ENCODE results near the gene EFHC1. TPM values are rescaled to one million over a fixed set of nuclear protein-coding genes. Genes with fewer than 3 reads are reported as not detected.

The EFHC1 gene
- total and polyA plus RNA-seq, 4 donors, result 15.7 to 81.7 (median 35.5) TPM

DNA sequence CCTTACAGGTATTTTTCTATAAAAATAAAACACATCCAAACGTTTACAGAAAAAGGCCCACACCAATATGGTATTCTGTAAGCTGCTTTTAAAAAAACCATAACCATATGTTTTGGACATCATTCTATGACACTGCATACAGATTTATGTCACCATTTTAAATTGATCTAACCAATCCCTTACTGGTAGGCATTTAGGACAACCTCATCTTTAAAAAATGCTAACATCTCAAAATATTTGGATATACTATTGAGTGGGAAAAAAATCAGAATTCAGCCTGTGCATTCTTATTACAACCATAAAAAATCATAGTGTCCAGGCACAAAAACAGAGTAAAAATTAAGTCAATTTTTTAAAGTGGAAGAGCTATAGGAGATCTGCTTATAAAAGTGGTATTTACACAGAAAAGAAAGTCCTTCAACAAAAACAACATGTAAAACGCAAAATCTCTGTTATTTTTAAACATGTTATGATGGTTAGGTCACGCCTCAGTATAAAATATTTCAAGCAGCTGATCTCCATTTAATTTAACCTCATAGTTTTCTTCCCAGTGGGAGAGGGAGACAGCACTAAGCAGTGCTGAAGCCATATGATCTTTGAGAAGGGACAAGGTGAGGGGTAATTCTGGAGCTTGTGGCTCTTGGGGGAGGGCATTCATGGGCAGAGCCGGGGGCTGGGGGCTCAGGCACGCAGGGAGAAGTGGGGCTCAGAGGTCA is 135.5 kb downstream of the EFHC1 start:
- Histone ChIP-seq H3K9me3 (ENCODE audit: control insufficient read depth in 4 of 4, insufficient read depth in 3 of 4, low read length in 3 of 4) (no peaks in the 10 kb centered on the region), H3K27ac (ENCODE audit: low read depth in 1 of 2, low read length in 1 of 2) (peak overlapping the region in 1 of 2 donors; percentile 33), H3K4me3 (no peak overlapping the region), H3K36me3 (ENCODE audit: control insufficient read depth in 4 of 4, insufficient read depth in 4 of 4, low read length in 4 of 4) (no peaks in the 10 kb centered on the region), H3K27me3 (ENCODE audit: control insufficient read depth in 3 of 3, insufficient read depth in 3 of 3, low read length in 2 of 3) (no peaks in the 10 kb centered on the region), H3K9ac (ENCODE audit: insufficient read depth in 1 of 2, low read length in 2 of 2) (no peak overlapping the region), H3K4me1 (ENCODE audit: control insufficient read depth in 5 of 5, insufficient read depth in 5 of 5, low read length in 5 of 5) (peaks cover 20 to 50% (median 31%) of the 10 kb centered on the region in 5 donors)
- 72 to 86% methylated on average over 5 of the region's 5 CpGs for WGBS, 2 donors
- DNase-seq (no peak), ATAC-seq (ENCODE audit: insufficient read depth, low FRiP score) (no peak)
- TF ChIP-seq, protein P1, sequence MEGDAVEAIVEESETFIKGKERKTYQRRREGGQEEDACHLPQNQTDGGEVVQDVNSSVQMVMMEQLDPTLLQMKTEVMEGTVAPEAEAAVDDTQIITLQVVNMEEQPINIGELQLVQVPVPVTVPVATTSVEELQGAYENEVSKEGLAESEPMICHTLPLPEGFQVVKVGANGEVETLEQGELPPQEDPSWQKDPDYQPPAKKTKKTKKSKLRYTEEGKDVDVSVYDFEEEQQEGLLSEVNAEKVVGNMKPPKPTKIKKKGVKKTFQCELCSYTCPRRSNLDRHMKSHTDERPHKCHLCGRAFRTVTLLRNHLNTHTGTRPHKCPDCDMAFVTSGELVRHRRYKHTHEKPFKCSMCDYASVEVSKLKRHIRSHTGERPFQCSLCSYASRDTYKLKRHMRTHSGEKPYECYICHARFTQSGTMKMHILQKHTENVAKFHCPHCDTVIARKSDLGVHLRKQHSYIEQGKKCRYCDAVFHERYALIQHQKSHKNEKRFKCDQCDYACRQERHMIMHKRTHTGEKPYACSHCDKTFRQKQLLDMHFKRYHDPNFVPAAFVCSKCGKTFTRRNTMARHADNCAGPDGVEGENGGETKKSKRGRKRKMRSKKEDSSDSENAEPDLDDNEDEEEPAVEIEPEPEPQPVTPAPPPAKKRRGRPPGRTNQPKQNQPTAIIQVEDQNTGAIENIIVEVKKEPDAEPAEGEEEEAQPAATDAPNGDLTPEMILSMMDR (IDR thresholded peaks at IDR 0.05; ENCODE audit: control extremely low read depth, extremely low read depth), result no peak

DNA sequence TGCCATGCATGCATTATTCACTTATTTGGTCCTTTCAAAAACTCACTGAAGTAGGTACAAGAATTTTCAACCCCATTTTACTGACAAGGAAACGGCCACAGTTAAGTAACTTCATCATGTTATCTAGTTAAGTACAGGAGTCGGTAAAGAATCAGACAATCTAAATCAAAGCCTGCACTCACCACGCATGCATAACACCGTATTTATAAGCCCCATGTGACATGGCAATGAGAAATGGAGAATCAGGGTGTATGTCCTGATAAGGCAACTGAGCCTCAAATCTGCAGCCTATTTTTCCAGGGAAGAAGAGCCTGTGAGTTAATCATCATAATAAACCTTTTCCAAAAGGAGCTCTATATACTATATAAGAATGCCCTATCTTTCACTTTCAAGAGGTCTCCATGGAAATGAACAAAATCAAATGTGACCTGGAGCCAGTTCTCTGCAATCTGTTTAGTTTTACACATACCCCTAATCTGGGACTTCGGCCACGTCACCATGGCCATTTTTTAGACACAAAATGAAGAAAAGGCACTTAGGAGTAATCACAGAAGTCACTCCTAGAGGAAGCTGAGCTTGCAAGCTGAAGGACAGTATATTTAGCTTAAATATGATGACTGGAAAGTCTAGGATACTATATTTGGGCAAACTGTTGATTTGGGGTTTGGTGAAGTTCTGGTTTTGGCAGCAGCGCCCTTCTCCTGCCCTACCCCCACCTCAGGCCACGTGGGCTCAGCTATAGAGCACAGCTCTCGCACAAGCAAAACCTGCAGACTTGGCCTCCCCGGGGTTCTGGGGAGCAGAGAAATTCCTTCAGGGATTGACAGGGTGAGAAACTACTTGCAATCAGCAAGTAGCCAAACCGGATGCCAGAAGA is 137.5 kb downstream of the EFHC1 start:
- Histone ChIP-seq H3K4me3 (no peak overlapping the region), H3K9ac (ENCODE audit: insufficient read depth in 1 of 2, low read length in 2 of 2) (no peak overlapping the region), H3K9me3 (ENCODE audit: control insufficient read depth in 4 of 4, insufficient read depth in 3 of 4, low read length in 3 of 4) (no peaks in the 10 kb centered on the region), H3K4me1 (ENCODE audit: control insufficient read depth in 5 of 5, insufficient read depth in 5 of 5, low read length in 5 of 5) (peaks cover 11 to 36% (median 18%) of the 10 kb centered on the region in 5 donors), H3K27me3 (ENCODE audit: control insufficient read depth in 3 of 3, insufficient read depth in 3 of 3, low read length in 2 of 3) (no peaks in the 10 kb centered on the region), H3K36me3 (ENCODE audit: control insufficient read depth in 4 of 4, insufficient read depth in 4 of 4, low read length in 4 of 4) (no peaks in the 10 kb centered on the region), H3K27ac (ENCODE audit: low read depth in 1 of 2, low read length in 1 of 2) (peak overlapping the region in 1 of 2 donors; percentile 66)
- TF ChIP-seq, protein P1 (IDR thresholded peaks at IDR 0.05; ENCODE audit: control extremely low read depth, extremely low read depth), result no peak
- peak; percentile 38 to 61 (median 47) for DNase-seq
- no peak for ATAC-seq (ENCODE audit: insufficient read depth, low FRiP score)
- 63 to 77% methylated on average over 11 of the region's 11 CpGs for WGBS, 2 donors

DNA sequence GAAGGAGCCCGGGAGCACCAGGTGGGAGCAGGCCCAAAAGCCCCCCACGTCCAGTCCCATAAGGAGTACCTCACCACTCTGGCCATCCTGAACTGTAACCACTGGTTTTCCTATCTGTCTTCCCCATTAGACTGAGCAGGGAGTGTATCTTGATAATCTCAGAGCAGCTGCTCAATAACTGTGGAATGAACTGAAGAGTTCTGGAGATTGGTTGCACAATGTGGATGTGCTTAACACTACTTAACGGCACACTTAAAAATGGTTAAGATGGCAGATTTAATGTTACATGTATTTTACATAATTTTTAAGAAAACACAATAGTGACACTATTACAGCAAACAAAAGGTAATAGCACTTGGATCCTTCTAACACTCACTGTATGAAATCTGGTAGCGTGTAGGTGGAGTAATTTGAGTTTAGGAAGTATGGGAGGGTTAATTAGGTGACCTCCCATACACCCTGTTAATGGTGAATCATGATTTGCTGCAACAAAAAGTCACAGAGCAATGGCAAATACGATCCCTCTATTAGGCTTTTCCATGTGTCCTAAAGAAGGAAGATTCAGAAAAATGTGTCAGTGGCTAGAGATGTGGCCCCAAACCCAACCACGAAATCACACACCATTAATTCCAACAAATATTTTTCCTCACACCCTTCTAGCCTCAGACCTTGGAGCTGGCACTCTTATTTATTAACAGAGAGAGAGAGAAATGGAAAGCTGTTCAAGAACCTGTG is 138.3 kb downstream of the EFHC1 start:
- Histone ChIP-seq H3K9me3 (ENCODE audit: control insufficient read depth in 4 of 4, insufficient read depth in 3 of 4, low read length in 3 of 4) (no peaks in the 10 kb centered on the region), H3K27ac (ENCODE audit: low read depth in 1 of 2, low read length in 1 of 2) (peak overlapping the region in 1 of 2 donors; percentile 66), H3K9ac (ENCODE audit: insufficient read depth in 1 of 2, low read length in 2 of 2) (no peak overlapping the region), H3K36me3 (ENCODE audit: control insufficient read depth in 4 of 4, insufficient read depth in 4 of 4, low read length in 4 of 4) (no peaks in the 10 kb centered on the region), H3K4me1 (ENCODE audit: control insufficient read depth in 5 of 5, insufficient read depth in 5 of 5, low read length in 5 of 5) (peaks cover 9 to 31% (median 13%) of the 10 kb centered on the region in 5 donors), H3K27me3 (ENCODE audit: control insufficient read depth in 3 of 3, insufficient read depth in 3 of 3, low read length in 2 of 3) (no peaks in the 10 kb centered on the region), H3K4me3 (no peak overlapping the region)
- peak in 1 of 3 donors; percentile 59 for DNase-seq
- TF ChIP-seq, protein P1 (IDR thresholded peaks at IDR 0.05; ENCODE audit: control extremely low read depth, extremely low read depth), result no peak
- ATAC-seq (ENCODE audit: insufficient read depth, low FRiP score), result peak; percentile 58
- 70 to 80% methylated on average over 6 of the region's 6 CpGs for WGBS, 2 donors

Measured in lung (tissue), 12 donors.